Effector CD8-positive, alpha-beta T cell (primary cell): Measurements from ENCODE around the gene BCR.
"Not testable (repeated sequence)": the region's sequence is repeated elsewhere in the genome, so short reads cannot be mapped to it uniquely, and the experiment has no call there.

Source experiments
- DNase-seq: peaks from one replicate; lab custom pipeline; 2025; lab: John Stamatoyannopoulos, UW
- total RNA-seq, 4 experiments: gene quantifications; one replicate each; lab custom pipeline; 2026; lab: John Stamatoyannopoulos, UW

Gene BCR
- total RNA-seq = 148 to 205 (median 176) reads per million in 4 experiments

GRCh38 chr22:23180301-23180892, at the start of gene BCR:
Gene BCR, plus strand, starts transcription at chr22:23180509. Its CDS starts 452 bp downstream, at chr22:23180961.
- peak; percentile 47 for DNase-seq

DNA sequence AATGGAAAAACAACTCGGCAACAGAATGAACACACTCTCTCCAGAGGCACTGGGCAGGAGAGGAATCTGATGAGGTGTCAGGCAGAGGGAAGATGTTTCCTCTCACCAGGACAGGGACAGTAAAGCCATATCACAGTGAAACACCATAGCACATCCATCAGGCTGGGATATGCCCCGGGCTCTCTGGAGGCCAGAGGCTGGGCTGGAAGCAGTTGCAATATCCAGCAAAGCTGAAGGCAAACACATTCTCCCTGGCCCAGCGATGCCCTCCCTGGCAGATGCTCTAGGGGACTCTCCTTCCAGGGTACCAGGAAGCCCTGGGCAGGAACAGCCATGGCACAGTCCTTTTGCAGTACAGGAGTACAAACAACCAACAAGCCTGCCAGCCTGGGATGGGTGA, 49.6 kb upstream of the BCR start:
- DNase-seq = no peak

GRCh38 chr22:23131931-23132330, 48.4 kb upstream of the BCR start:
- DNase-seq = no peak

- DNase-seq = no peak
Observed at GRCh38 chr22:23132376-23133091, 47.8 kb upstream of the BCR start.

DNA sequence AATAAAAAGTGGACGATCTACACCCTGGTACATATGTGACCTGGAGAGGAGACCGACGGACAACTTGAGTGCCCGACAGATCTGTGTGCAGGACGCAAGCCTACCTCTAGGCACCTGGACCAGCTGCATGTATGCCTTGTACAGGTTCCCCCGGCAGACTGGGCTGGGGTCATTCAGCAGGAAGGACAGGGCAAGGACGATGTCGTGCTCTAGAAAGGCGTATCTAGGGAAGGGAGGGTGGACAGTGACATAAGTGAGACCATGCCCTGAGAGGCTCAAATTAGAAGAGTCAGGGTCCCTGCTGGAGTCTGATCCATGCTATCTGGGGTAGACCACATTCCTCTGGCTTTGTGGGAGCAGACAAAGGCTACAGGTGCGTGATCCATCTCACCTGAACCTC, 46.4 kb upstream of the BCR start:
- no peak for DNase-seq

DNA sequence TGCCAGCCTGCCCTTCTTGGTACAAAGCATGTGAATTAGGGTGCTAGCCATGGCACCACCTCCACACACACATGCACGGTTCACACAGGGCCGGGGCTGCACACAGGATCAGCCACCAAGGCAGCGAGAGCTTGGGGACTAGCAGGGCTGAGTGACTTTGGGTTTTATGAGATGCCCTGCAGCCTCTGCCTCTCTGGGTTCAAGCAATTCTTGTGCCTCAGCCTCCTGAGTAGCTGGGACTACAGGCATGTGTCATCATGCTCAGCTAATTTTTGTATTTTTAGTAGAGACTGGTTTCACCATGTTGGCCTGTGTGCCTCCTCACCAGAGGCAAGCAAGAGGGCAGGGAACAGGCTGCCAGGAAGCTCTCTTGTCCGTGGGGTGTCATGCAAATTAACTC, 43.3 kb upstream of the BCR start:
- DNase-seq = not testable (repeated sequence)

GRCh38 chr22:23137468-23137867, 42.8 kb upstream of the BCR start:
- DNase-seq = no peak

DNA sequence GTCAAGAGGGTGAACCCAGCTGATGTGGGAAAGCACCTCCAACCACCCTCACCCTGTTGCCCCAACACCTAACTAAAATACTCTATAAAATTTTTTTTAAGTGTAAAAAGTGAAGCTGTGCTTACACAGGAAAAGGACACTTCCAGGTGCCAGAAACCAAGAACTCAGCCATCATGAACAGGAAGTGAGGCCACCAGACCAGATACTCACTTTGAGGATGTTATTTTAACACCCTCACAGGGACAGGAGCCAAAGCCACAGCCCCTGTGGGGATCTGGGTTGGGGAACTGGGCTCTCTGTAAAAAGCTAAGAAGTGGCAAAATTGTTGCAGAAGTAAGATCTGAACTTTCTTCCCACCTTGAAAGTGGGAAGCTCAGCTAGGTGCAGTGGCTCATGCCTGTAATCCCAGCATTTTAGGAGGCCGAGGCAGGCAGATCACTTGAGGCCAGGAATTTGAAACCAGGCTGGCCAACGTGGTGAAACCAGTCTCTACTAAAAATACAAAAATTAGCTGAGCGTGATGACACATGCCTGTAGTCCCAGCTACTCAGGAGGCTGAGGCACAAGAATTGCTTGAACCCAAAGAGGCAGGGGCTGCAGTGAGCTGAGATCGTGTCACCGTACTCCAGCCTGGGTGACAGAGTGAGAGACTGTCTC, 42.3 kb upstream of the BCR start:
- DNase-seq = peak; percentile 20

DNA sequence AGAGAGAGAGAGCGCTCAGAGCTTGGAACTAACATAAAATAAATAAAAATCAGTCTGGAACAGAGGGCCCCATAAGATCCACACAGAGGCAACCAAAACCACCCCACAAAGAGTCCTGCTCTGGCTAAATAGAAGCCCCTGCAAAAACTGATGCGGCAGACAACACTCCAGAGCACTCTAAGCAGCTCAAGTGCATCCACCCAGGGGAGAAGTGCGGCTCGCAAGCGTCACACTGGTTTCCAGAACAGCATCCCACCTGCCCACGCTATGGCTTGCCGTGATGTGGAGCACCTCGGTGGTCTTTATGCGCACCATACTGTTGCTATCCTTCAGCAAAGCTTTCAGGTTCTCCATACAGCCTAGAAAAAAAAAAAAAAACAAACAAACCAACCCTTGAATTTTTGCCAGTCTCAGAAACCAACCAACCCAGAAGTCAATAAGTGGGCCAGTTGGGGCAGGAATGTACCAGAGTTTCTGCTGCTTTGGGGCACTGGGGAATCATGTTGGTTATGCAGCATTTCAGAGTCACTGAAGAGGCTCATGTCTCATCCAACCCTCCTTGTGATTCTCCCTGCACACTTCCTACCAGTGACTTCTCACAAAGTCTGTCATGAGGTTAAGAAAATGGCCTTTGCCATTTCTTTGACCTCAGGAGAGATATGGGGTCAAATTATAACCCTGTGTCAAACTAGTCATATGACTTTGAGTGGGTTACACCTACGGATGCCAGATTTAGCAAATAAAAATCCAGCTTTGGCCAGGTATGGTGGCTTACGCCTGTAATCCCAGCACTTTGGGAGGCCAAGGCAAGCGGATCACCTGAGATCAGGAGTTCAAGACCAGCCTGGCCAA, 41.5 kb upstream of the BCR start:
- DNase-seq = no peak

GRCh38 chr22:23140385-23140784, 39.9 kb upstream of the BCR start:
- no peak for DNase-seq

DNA sequence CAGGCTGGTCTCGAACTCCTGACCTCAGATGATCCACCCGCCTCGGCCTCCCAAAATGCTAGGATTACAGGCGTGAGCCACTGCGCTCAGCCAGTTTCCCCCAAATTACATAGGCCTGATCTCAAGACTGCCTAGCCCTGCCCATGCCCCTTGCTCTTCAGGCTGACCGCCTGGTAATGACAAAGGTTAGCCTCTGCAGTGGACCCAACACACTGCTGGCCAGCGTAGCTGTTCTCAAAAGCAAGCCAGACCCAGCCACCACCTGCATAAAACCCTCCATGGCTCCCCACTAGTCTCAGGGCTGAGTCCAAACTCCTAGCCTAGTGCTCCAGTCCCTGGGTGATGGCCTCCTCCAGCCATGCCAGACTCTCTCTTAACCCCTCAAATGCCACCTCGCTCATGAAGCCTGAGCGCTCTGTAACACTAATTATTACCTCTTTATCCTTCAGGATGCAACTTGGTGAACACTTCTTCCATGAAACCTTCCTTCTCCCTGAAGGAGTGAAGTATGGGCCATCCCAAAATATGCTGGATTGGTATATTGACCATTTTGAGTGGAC, 37.7 kb upstream of the BCR start:
- no peak for DNase-seq

DNA sequence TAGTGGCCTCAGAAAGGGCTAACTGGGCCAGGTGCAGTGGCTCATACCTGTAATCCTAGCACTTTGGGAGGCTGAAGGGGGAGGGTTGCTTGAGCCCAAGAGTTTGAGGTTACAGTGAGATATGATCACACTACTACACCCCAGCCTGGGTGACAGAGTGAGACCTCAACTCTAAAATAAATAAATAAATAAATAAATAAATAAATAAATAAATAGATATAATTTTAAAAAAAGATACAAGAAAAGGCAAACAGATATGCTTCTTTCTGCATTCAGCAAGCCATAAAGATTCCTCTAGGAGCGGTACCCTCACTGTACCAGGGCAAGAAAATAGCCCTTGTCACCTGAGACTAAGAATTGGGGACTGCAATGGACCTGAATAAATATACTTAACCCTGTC, 37.2 kb upstream of the BCR start:
- no peak for DNase-seq

GRCh38 chr22:23144432-23144831, 35.9 kb upstream of the BCR start:
- DNase-seq = no peak

GRCh38 chr22:23144932-23145877, 35.1 kb upstream of the BCR start, which contains the start of gene RAB36:
Gene RAB36, plus strand, starts transcription at chr22:23145477. Its CDS starts 1,140 bp downstream, at chr22:23146617.
- DNase-seq = peak; percentile 86

DNA sequence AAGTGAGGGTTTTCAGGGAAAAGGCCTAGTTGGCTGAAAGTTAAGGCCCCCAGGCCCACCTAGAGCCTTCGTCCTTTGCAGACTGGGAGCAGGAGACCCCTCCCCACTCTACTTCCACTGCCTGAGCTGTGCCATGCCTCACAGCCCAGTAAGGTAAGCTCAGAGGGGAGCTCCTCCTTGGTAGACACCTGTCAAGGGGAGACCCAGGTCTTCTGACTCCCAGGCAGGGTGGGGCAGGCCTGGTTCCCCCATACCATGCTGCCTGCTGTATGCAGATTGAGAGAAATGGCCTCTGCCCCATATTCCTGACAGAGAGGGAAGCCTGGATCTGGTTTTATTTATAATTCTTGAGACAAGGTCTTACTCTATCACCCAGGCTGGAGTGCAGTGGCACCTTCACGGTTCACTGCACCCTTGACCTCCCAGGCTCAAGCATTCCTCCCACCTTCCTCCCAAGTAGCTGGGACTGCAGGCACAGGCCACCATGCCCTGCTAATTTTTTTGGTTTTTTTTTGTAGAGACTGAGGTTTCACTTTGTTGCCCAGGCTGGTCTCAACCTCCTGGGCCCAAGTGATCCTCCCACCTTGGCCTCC, 34.3 kb upstream of the BCR start:
- no peak for DNase-seq

GRCh38 chr22:23146478-23147205, 33.7 kb upstream of the BCR start:
- no peak for DNase-seq

GRCh38 chr22:23147617-23148387, 32.5 kb upstream of the BCR start:
- DNase-seq = no peak

DNA sequence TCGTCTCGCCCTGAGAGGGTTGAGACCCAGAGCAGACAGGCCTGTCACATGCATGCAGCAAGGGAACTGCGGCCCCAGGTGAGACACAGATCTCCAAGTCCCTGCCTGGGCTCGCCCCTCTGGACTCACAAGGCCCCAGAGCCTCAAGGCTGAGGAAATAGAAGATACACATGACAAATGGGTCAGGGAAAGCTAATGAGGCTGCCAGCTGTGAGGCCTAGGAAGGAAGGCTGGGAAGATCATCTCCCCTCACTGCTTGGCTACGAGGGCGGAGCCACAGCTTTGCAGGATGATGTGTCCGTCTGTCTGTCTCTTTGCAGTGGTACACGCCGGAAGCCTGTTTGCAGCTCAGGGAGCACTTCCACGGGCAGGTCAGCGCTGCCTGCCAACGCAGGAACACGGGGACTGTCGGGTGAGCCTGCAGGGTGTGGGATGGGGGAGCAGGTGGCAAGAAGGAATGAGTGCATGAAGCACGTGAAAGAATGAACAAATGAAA, 30.5 kb upstream of the BCR start:
- no peak for DNase-seq

DNA sequence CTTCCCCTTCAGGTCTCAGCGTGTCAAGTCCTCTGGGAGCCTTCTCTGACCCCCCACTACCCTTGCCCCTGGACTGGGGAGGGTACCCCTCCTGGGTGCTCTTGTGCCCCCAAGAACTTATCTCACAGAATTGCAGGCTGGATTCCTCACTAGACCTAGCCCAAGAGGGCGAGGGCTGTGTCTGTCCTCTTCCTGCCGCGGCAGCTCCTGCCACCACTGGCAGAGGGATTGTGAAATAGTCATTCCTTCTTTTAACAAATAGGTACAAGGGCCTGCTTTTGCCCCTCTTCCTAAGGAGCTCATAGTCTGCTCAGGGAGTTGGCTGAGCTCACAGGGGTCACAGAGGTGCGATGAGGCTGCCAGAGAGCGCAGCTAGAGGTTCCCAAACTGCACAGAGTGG, 29.5 kb upstream of the BCR start:
- no peak for DNase-seq
